IMR-90 (cell line): Measurements from ENCODE around the gene CREG1. TPM values are rescaled to one million over a fixed set of nuclear protein-coding genes. Genes with fewer than 3 reads are reported as not detected.

Experiments
- ATAC-seq: fragments of 200-7000 bp; cut with Tn5 transposase; 2 replicates; pipeline ENCODE4 v1.9.1; 2020; ENCODE audit warnings: low read depth, mild to moderate bottlenecking, moderate library complexity
- BruUV-seq: library from RNA; stranded (reverse); fragments of 400-500 nt; replicated peaks from 2 replicates; lab custom pipeline; 2021; lab: Mats Ljungman, UMichigan
- CTCF ChIA-PET: fragments of 300-600 bp; formaldehyde crosslinking; extraction: SDS; loops from one replicate; lab custom pipeline; 2021; ENCODE audit warnings: antibody characterized with exemption; lab: Yijun Ruan, JAX
- POLR2A ChIA-PET: fragments of 300-600 bp; sonication (Branson Sonifier 250); formaldehyde crosslinking; loops from one replicate; lab custom pipeline; 2022; ENCODE audit warnings: antibody characterized with exemption; ENCODE audit not compliant: unreplicated experiment; lab: Charles Lee
- DNase-seq: peaks from one replicate; pipeline ENCODE4 v3.0.0; 2013
- H2AFZ ChIP-seq: replicated peaks from 2 replicates; pipeline ENCODE3; 2013; ENCODE audit warnings: low read length, mild to moderate bottlenecking; ENCODE audit not compliant: poor library complexity
- H2AK5ac ChIP-seq: 2 replicates; pipeline ENCODE4 v1.6.1; 2013; ENCODE audit warnings: low read depth, low read length, inconsistent platforms
- H2AK9ac ChIP-seq: replicated peaks from 2 replicates; pipeline ENCODE3; 2013; ENCODE audit warnings: mild to moderate bottlenecking, low read depth, low read length, moderate library complexity; ENCODE audit not compliant: poor library complexity
- H2BK120ac ChIP-seq: 2 replicates; pipeline ENCODE4 v1.6.1; 2013; ENCODE audit warnings: low read depth, low read length, inconsistent platforms
- H2BK15ac ChIP-seq: 3 replicates; pipeline ENCODE4 v1.6.1; 2013; ENCODE audit warnings: low read depth, low read length, inconsistent platforms
- H2BK20ac ChIP-seq: 2 replicates; pipeline ENCODE4 v1.6.1; 2013; ENCODE audit warnings: low read depth, mild to moderate bottlenecking, inconsistent platforms, low read length, moderate library complexity
- H2BK5ac ChIP-seq: 2 replicates; pipeline ENCODE4 v1.6.1; 2013; ENCODE audit warnings: mild to moderate bottlenecking, low read depth, low read length, inconsistent platforms; ENCODE audit not compliant: poor library complexity, severe bottlenecking
- H3K14ac ChIP-seq: replicated peaks from 2 replicates; pipeline ENCODE4 v1.6.1; 2013; ENCODE audit warnings: low read depth, low read length, inconsistent platforms
- H3K18ac ChIP-seq: 2 replicates; pipeline ENCODE4 v1.6.1; 2013; ENCODE audit warnings: low read depth, low read length, control low read depth
- H3K23ac ChIP-seq: 2 replicates; pipeline ENCODE4 v1.6.1; 2013; ENCODE audit warnings: low read depth, low read length, inconsistent platforms
- H3K27ac ChIP-seq: 2 replicates; pipeline ENCODE4 v1.5.1; 2013; ENCODE audit warnings: mild to moderate bottlenecking, control low read depth, low read length; ENCODE audit not compliant: insufficient read depth
- H3K27me3 ChIP-seq: 2 replicates; pipeline ENCODE4 v1.6.1; 2013; ENCODE audit warnings: low read length; ENCODE audit not compliant: control insufficient read depth, insufficient read depth
- H3K36me3 ChIP-seq: 2 replicates; pipeline ENCODE4 v1.6.1; 2013; ENCODE audit warnings: low read length, mixed read lengths; ENCODE audit not compliant: control insufficient read depth, insufficient read depth
- H3K4ac ChIP-seq: 2 replicates; pipeline ENCODE4 v1.6.1; 2013; ENCODE audit warnings: low read depth, low read length, inconsistent platforms
- H3K4me1 ChIP-seq: 2 replicates; pipeline ENCODE4 v1.6.1; 2013; ENCODE audit warnings: low read length, mixed read lengths; ENCODE audit not compliant: control insufficient read depth, insufficient read depth
- H3K4me2 ChIP-seq: 2 replicates; pipeline ENCODE4 v1.6.1; 2013; ENCODE audit warnings: low read depth, mild to moderate bottlenecking, control low read depth, low read length, moderate library complexity
- H3K4me3 ChIP-seq: 2 replicates; pipeline ENCODE4 v1.5.1; 2013; ENCODE audit warnings: low read depth, mild to moderate bottlenecking, control low read depth, low read length, moderate library complexity; ENCODE audit not compliant: insufficient read depth
- H3K56ac ChIP-seq: 2 replicates; pipeline ENCODE4 v1.6.1; 2013; ENCODE audit warnings: low read length, inconsistent platforms; ENCODE audit not compliant: insufficient read depth; ENCODE audit errors: extremely low read depth
- H3K79me1 ChIP-seq, 2 experiments: 2 replicates each; pipeline ENCODE4 v1.6.1; 2013; ENCODE audit warnings: low read length in 2 of 2, inconsistent platforms in 1 of 2, low read depth in 1 of 2
- H3K9ac ChIP-seq: 2 replicates; pipeline ENCODE4 v1.6.1; 2013; ENCODE audit warnings: low read depth, low read length, control low read depth
- H3K9me1 ChIP-seq: 2 replicates; pipeline ENCODE4 v1.6.1; 2013; ENCODE audit warnings: low read length, inconsistent platforms; ENCODE audit not compliant: insufficient read depth
- H3K9me3 ChIP-seq: 2 replicates; pipeline ENCODE4 v1.6.1; 2013; ENCODE audit warnings: low read length; ENCODE audit not compliant: control insufficient read depth, insufficient read depth
- H4K20me1 ChIP-seq: 2 replicates; pipeline ENCODE4 v1.6.1; 2013; ENCODE audit warnings: low read length, inconsistent platforms; ENCODE audit not compliant: insufficient read depth
- H4K5ac ChIP-seq: 2 replicates; pipeline ENCODE4 v1.6.1; 2013; ENCODE audit warnings: mild to moderate bottlenecking, low read depth, low read length, control low read depth
- H4K8ac ChIP-seq, 2 experiments: 2 replicates each; pipeline ENCODE4 v1.6.1; 2013; ENCODE audit warnings: low read depth in 2 of 2, low read length in 2 of 2, control low read depth in 1 of 2, inconsistent platforms in 1 of 2
- H4K91ac ChIP-seq: 2 replicates; pipeline ENCODE4 v1.6.1; 2013; ENCODE audit warnings: low read depth, low read length, inconsistent platforms; ENCODE audit not compliant: insufficient read depth
- BHLHE40 ChIP-seq: fragments of 150-350 bp; IDR thresholded peaks from 2 replicates; pipeline ENCODE4 v1.6.1; 2016; ENCODE audit warnings: mild to moderate bottlenecking, low read depth, low read length
- CEBPB ChIP-seq: IDR thresholded peaks from 2 replicates; pipeline ENCODE4 v1.6.1; 2012; ENCODE audit warnings: low read depth, low read length, improper control_type of control experiment
- CHD1 ChIP-seq: IDR thresholded peaks from 2 replicates; pipeline ENCODE4 v1.6.1; 2012; ENCODE audit warnings: low read depth, low read length, improper control_type of control experiment
- FOS ChIP-seq: fragments of 150-350 bp; IDR thresholded peaks from 2 replicates; pipeline ENCODE4 v1.6.1; 2016; ENCODE audit warnings: low read depth, low read length
- MAFK ChIP-seq: IDR thresholded peaks from 2 replicates; pipeline ENCODE4 v1.6.1; 2012; ENCODE audit warnings: low read depth, low read length, improper control_type of control experiment
- MAZ ChIP-seq: IDR thresholded peaks from 2 replicates; pipeline ENCODE4 v1.6.1; 2012; ENCODE audit warnings: low read depth, mild to moderate bottlenecking, low read length, improper control_type of control experiment, moderate library complexity, borderline replicate concordance
- MXI1 ChIP-seq: IDR thresholded peaks from 2 replicates; pipeline ENCODE4 v1.6.1; 2012; ENCODE audit warnings: low read depth, mild to moderate bottlenecking, low read length, moderate library complexity, borderline replicate concordance
- NFE2L2 ChIP-seq: fragments of 150-350 bp; IDR thresholded peaks from 2 replicates; pipeline ENCODE4 v1.6.1; 2016; ENCODE audit warnings: low read depth, mild to moderate bottlenecking, low read length
- POLR2A ChIP-seq: IDR thresholded peaks from 2 replicates; pipeline ENCODE4 v1.6.1; 2012; ENCODE audit warnings: mild to moderate bottlenecking, low read depth, low read length
- RAD21 ChIP-seq: IDR thresholded peaks from 2 replicates; pipeline ENCODE4 v1.6.1; 2012; ENCODE audit warnings: low read length, improper control_type of control experiment
- RCOR1 ChIP-seq: IDR thresholded peaks from 2 replicates; pipeline ENCODE4 v1.6.1; 2012; ENCODE audit warnings: mild to moderate bottlenecking, low read length, improper control_type of control experiment; ENCODE audit not compliant: insufficient replicate concordance
- RFX5 ChIP-seq: IDR thresholded peaks from 2 replicates; pipeline ENCODE4 v1.8.0; 2012; ENCODE audit warnings: low read depth, mild to moderate bottlenecking, low read length, moderate library complexity
- SMC3 ChIP-seq: fragments of 150-350 bp; IDR thresholded peaks from 2 replicates; pipeline ENCODE4 v1.6.1; 2016; ENCODE audit warnings: low read depth, mild to moderate bottlenecking, antibody characterized with exemption, low read length, moderate library complexity
- WGBS, 2 experiments: methylation state at CpG; one replicate each; pipeline versions ENCODE4 v1.1.5 to v1.1.7; 2013; ENCODE audit warnings: missing lambda C conversion rate in 2 of 2; ENCODE audit not compliant: insufficient read length in 1 of 2; ENCODE audit errors: extremely low coverage in 2 of 2; 5-methylcytosine and 5-hydroxymethylcytosine counted together
- dilution Hi-C: fragments of 300-500 bp; cut with HindIII; formaldehyde crosslinking; loops from one replicate; pipeline ENCODE4 v1.14.3; 2018; ENCODE audit warnings: low sequenced_read_pairs; ENCODE audit not compliant: unreplicated experiment
- in situ Hi-C: fragments of 300-500 bp; cut with MboI; formaldehyde crosslinking; loops from 3 replicates; pipeline ENCODE4 v1.14.3; 2019; ENCODE audit warnings: low sequenced_read_pairs, inconsistent platforms, mixed read lengths
- intact Hi-C: fragments of 100-400 bp; cut with micrococcal nuclease; formaldehyde crosslinking; loops from 2 replicates; pipeline ENCODE4 v1.10.0; 2022
- polyA plus RNA-seq, 3 experiments: library from polyadenylated mRNA; depleted of rRNA; stranded (reverse); fragments of >200 nt; gene quantifications; 2 replicates each; pipeline ENCODE4 v1.2.3, GENCODE V29; 2012; ENCODE audit warnings: low replicate concordance in 1 of 3
- total RNA-seq: library from RNA; depleted of rRNA; stranded (reverse); fragments of >200 nt; gene quantifications from 2 replicates; pipeline ENCODE4 v1.2.3, GENCODE V29; 2012
- TF ChIP-seq, protein P1 (sequence below): fragments of 150-350 bp; IDR thresholded peaks from 2 replicates; pipeline ENCODE4 v1.6.1; 2016; ENCODE audit warnings: low read depth, mild to moderate bottlenecking, low read length, moderate library complexity, borderline replicate concordance
- TF ChIP-seq, protein P2 (sequence below): fragments of 150-350 bp; IDR thresholded peaks from 2 replicates; pipeline ENCODE4 v1.6.1; 2017; ENCODE audit warnings: mild to moderate bottlenecking, antibody characterized with exemption, low read length, low read depth
- TF ChIP-seq, protein P3 (sequence below): conservative IDR thresholded peaks from 2 replicates; pipeline ENCODE4 v1.5.1; 2012; ENCODE audit warnings: mild to moderate bottlenecking, low read depth, low read length, improper control_type of control experiment

The CREG1 gene
- total and polyA plus RNA-seq, 2 of the 4 experiments (the other 2 are of a cell fraction) = 2.9 to 6.4 TPM

DNA sequence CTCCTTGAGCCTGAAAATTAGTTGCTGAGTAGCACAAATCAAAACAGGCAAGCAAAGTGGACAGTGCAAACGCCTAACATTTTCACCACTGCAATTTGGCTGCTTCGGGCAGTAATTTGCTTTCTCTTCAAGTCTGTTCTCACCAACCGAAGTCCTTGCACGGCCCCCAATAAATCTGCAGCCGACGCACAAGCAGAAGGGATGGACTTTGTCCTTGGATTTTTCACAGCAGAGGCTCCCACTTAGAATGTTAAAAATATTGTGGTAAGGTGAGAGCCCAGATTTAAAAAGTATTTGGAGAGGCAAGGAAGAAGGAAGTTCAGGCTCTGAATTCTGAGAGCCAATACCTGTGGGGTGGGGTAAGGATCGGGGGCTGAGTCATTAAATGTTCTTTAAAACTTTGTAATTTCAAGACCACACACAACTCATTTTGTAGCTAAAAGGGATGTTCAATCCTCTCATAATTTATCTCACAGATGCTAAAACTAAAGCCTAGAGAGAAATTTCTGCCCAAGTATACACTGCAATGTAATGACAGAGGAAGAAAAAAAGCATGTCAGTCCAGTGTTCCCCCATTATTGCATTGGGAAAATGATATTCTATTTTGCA lies 41.4 kb downstream of the CREG1 start:
- Histone ChIP-seq H2AK9ac (no peak overlapping the region), H3K4me1 (no peaks in the 10 kb centered on the region), H3K18ac (no peak overlapping the region), H2BK20ac (no peak overlapping the region), H3K4ac (no peak overlapping the region), H3K4me2 (no peak overlapping the region), H3K27me3 (peaks cover 6% of the 10 kb centered on the region), H2BK120ac (no peak overlapping the region), H3K9me3 (no peaks in the 10 kb centered on the region), H3K9ac (no peak overlapping the region), H2AK5ac (no peak overlapping the region), H3K79me1 (no peaks in the 10 kb centered on the region), H3K36me3 (no peaks in the 10 kb centered on the region), H2BK5ac (no peak overlapping the region), H4K8ac (no peak overlapping the region), H2BK15ac (no peak overlapping the region), H3K14ac (no peak overlapping the region), H4K20me1 (no peaks in the 10 kb centered on the region), H4K91ac (no peak overlapping the region), H3K27ac (no peak overlapping the region), H4K5ac (no peak overlapping the region), H3K4me3 (no peak overlapping the region), H3K56ac (no peak overlapping the region), H2AFZ (no peak overlapping the region), H3K9me1 (no peaks in the 10 kb centered on the region), H3K23ac (no peak overlapping the region)
- POLR2A ChIA-PET = no interaction called here
- in situ Hi-C loops (no loop called here), intact Hi-C loops (no loop called here), dilution Hi-C loops (no loop called here)
- ATAC-seq (no peak), DNase-seq (no peak)
- no TSS peak for BruUV-seq
- CTCF ChIA-PET = no interaction called here
- TF ChIP-seq MAFK (no peak), FOS (no peak), MXI1 (no peak), CEBPB (no peak), POLR2A (no peak), CHD1 (no peak), BHLHE40 (no peak), NFE2L2 (no peak), SMC3 (no peak), RFX5 (no peak), RAD21 (no peak), RCOR1 (no peak), MAZ (no peak)
- TF ChIP-seq, protein P1, sequence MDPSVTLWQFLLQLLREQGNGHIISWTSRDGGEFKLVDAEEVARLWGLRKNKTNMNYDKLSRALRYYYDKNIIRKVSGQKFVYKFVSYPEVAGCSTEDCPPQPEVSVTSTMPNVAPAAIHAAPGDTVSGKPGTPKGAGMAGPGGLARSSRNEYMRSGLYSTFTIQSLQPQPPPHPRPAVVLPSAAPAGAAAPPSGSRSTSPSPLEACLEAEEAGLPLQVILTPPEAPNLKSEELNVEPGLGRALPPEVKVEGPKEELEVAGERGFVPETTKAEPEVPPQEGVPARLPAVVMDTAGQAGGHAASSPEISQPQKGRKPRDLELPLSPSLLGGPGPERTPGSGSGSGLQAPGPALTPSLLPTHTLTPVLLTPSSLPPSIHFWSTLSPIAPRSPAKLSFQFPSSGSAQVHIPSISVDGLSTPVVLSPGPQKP = no peak
- TF ChIP-seq, protein P2, sequence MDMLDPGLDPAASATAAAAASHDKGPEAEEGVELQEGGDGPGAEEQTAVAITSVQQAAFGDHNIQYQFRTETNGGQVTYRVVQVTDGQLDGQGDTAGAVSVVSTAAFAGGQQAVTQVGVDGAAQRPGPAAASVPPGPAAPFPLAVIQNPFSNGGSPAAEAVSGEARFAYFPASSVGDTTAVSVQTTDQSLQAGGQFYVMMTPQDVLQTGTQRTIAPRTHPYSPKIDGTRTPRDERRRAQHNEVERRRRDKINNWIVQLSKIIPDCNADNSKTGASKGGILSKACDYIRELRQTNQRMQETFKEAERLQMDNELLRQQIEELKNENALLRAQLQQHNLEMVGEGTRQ = no peak
- TF ChIP-seq, protein P3, sequence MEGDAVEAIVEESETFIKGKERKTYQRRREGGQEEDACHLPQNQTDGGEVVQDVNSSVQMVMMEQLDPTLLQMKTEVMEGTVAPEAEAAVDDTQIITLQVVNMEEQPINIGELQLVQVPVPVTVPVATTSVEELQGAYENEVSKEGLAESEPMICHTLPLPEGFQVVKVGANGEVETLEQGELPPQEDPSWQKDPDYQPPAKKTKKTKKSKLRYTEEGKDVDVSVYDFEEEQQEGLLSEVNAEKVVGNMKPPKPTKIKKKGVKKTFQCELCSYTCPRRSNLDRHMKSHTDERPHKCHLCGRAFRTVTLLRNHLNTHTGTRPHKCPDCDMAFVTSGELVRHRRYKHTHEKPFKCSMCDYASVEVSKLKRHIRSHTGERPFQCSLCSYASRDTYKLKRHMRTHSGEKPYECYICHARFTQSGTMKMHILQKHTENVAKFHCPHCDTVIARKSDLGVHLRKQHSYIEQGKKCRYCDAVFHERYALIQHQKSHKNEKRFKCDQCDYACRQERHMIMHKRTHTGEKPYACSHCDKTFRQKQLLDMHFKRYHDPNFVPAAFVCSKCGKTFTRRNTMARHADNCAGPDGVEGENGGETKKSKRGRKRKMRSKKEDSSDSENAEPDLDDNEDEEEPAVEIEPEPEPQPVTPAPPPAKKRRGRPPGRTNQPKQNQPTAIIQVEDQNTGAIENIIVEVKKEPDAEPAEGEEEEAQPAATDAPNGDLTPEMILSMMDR = no peak
- WGBS, 2 experiments = 0% methylated on average over 1 of the region's 7 CpGs; no CpG with 5 or more reads in 1 of the 2 experiments
